ENCODE data around the gene SYTL3.
A peak's percentile ranks its signal among the peaks of the same experiment; 100 is the strongest.
"Not testable (repeated sequence)": the region's sequence is repeated elsewhere in the genome, so short reads cannot be mapped to it uniquely, and the experiment has no call there.

The SYTL3 gene

DNA sequence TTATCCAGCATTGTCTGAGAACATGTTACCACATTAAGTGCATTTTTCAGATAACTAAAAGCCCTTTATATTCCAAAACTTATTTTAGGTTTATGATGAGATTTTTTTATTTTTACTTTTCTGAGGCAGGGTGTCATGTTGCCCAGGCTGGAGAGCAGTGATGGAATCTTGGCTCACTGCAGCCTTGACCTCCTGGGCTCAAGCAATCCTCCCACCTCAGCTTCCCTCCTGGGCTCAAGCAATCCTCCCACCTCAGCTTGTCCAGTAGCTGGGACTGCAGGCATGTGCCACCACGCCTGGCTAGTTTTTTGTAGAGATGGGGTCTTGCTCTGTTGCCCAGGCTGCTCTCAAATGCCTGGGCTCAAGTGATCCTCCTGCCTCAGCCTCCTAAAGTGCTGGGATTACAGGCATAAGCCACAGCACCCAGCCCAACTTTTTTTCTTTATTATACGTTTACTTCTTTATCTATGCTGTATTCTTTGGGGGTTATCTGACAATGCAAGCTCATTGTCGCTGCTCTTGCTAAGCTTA lies 11.5 kb upstream of the SYTL3 start:
- no peak for DNase-seq (ENCODE audit: low read depth in 2 of 2, low spot score in 1 of 2)

DNA sequence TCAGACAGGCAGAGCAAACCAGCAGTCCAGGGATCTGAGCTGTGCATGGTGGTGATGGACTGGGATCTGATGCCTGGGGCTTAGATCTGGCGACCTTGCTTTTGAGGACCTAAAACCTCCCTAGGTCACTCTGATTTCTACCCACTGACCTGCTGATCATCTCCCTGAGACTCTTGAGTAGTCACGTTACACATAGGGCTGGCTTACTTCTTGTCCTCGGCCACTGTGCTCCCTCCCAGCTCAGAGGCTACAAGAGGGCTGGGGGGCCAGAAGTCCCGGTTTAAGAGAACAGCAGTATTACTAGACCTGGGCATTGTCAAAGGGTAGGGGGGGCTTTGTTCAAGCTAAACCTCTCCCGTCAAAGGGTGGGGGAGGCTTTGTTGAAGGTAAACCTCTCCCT lies 10.8 kb upstream of the SYTL3 start:
- DNase-seq (ENCODE audit: low read depth in 2 of 2, low spot score in 1 of 2): no peak

DNA sequence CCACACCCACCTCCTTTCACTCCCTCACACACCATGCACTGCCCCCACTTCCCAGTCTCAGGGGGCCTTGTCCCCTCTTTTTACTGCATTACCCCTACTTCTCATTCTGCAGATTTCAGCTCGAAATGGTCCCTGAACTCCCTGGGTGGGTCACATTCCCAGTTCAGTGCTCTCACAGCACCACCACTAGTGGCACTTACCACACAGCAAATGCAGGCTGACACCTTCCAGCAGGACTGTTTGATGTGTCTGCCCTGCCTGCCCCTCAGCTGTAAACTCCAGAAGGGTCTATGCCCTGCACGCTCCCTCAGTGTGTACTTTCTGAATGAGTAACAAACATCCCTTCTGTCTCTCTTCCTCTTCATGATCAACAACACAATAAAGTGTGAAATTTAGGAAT lies 9.3 kb upstream of the SYTL3 start:
- DNase-seq (ENCODE audit: low read depth in 2 of 2, low spot score in 1 of 2): no peak

DNA sequence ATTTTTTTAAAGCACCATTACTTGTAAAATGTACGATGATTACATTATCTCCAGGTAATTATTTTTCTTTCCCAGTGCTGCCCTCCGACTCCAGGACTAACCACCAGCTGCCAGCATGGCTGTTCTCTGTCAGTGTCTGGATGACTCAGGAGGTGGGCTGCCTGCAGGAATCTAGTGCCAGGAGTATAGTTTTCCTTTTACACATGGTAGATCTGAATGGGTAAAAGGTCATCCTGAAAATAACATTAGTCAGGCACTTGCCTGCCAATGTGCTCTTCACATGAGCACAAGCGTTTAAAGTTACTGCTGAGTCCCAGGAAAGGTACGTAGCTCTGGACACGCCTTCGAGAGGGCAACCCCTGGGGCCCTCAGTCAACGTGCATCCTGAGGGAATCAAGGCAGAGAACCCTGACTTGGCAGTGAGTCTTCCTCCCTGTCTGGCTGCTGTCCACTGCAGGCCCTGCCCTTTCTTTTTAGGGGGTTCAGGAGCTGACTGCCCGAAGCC lies 7.7 kb upstream of the SYTL3 start:
- no peak for DNase-seq (ENCODE audit: low read depth in 2 of 2, low spot score in 1 of 2)

DNA sequence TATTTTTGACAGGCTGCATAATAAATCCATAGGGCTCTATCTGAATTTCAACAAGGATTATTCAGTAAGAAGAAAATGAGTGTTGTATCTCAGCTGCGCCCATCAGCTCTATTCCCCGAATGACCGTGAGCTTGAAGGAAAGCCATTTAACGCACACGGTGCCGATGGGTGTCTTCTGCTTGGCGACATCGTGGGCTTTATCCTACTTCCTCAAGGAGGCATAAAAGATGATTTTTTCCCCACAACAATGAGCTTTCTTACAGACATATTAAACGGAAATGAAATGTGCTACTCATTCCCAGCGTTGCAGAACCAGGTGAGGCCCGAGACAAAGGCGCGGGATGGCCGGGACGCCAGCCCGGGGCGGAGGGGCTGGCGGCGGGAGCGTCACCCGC lies 6.0 kb upstream of the SYTL3 start:
- no peak for DNase-seq (ENCODE audit: low read depth in 2 of 2, low spot score in 1 of 2)

DNA sequence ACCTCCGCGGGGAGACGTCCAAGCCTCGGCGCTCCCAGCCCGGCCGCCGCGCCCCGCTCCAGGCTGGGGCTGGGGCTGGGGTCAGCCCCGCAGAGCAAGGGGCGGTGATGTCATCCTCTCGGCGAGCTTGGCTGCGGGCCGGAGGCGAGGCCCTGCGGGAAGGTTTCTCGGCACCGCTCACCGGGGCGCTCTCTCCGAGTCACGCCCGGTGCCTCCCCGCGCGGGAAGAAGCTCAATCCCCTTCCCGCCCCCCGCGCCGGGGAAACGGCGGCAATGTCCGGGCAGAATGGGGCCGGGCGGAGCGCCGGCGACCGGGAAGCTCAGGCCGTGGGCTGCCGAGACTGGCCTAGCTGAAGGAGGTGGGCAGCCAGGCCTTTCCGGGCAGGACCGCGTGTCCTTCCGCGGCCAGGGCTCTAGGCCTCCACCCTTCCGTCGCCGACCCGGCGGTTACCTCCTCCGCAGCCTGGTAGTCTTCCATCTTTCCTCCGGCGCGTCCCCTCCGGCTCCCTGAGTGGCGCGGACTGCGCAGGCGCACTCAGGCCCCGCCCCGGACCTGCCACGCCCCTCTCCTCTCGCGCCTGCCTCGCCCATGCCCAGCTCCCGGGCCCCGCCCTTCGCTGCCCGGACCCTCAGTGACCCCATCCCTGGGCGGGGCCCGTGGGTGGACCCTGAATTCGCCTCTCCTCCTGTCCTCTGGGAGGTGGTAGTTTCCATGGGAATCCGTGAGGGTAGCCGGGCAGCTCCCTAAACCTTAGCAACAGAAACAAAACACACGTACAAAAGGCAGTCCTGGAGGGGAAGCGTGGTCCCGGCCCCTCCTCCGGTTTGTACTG lies 5.4 kb upstream of the SYTL3 start, which contains the start of gene DYNLT1:
Gene DYNLT1, minus strand, starts transcription at position 513 of the 833 bp plus-strand sequence. Its CDS starts 35 bp downstream, at position 478.
- DNase-seq (ENCODE audit: low read depth in 2 of 2, low spot score in 1 of 2): peak; percentile 78 to 79

DNA sequence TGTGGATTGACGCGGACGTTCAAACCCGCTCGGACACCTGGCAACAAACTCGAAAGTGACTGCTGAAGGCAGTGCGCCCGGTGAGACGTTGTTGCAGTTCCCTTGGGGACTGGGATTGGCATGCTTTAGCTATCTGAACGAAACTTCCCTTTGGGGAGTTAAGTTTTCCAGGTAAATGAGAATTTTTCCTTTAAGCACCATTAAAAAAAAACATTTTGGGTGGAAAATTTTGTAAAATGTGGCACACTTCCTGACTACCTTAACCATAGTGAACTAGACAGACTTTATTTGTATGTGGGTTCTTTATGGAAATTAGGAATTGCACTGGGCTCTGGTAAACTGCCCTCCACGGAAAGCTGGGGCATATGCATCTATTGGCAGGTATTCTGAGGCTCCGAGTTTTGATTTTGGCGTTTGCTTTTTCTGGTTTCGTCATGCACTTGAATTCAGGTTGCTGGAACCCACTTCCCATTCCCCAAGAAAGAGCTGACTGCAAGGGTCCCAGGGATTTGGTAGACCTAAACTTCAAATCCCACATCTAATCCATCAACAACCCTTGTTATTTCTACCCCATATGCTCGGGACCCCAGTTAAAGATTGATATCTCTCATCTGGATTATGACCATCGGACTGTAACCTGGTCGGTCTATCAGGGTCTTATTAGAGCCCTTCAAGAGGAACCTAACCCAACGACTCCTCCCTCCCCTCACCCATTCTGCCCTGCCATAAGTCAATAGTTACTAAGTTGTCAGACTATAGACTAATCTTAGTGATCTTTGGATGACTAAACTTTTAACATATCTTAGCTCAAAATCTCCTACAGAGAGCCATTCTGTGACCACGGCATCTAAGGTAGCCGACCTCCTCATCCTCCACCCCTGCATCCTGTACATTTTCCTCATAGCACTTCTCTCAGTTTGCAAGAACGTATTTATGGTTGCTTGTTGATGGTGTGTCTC lies 4.5 kb upstream of the SYTL3 start:
- no peak for DNase-seq (ENCODE audit: low read depth in 2 of 2, low spot score in 1 of 2)

DNA sequence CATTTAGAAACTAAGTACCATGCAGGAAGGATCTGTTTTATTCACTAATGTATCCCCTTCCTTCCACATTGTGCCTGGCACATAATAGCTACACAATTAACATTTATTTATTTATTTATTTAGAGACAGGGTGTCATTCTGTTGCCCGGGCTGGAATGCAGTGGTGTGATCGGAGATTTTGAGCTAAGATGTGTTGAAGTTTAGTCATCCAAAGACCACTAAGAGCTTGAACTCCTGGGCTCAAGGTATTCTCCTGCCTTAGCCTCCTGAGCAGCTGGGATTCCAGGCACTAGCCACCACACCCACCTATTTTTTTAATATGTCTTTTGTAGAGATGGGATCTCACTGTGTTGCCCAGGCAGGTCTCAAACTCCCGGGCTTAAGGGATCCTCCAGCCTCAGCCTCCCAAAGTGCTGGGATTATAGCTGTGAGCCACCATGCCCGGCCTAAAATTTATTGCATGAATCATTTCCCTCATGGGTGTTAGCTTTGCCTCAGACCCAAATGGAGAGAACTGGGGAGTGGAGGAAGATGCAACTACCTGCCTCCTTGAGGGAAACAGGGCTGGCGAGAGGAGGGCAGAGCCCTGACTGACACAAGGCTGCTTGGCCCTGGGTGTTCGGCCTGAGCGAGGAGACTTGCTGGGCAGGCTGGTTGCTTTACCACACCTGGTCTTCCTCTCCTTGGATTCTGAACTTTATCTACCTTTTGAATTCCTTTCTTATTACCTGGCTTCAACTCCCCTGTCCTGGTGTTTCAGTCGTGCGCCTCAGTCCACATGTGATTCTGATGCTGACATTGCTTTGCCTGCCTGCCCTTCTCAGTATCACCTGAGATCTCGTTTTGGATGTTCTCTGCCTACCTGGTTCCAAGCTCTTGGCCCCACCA lies 3.6 kb upstream of the SYTL3 start:
- no peak for DNase-seq (ENCODE audit: low read depth in 2 of 2, low spot score in 1 of 2)

DNA sequence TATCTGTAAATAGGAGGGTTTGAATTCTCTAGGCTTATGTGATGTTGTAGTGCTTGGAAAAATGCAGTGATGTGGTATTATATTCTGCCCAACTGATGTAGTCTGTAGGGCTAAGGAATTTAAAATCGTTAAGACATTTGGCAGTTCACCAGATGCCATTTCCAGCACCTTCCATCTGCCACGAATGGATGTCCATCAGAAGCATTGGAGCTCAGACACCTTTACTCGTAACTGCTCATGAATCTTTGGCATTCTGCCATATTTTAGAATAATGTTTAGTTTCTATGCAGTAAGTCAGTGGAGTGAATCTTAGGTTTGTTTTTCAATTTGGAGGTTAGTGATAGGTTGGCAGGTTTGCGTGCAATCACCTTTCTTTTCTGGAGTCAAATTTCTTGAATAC lies 2.4 kb upstream of the SYTL3 start:
- DNase-seq (ENCODE audit: low read depth in 2 of 2, low spot score in 1 of 2): no peak

DNA sequence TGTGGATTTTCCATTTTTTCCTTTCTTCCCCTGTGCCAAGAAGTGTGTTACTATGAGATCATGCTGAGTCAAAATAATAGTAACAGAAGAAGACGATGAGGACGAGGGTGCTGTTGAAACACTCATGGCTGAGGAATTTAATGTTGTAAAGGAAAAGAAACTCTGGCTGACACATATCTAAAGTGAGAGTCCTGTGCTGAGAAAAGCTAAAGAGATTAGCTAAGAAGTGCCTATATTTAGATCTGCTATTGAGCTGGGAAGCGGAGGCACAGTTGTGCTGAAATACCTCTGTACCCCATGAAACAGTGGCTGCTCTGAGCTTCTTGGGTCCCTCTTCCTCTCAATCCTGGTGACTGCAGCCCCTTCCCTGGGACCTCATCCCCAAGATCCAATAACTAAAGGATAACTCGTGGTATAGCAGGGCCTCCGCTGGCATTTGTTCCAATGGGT lies 1.1 kb upstream of the SYTL3 start:
- no peak for DNase-seq (ENCODE audit: low read depth in 2 of 2, low spot score in 1 of 2)

DNA sequence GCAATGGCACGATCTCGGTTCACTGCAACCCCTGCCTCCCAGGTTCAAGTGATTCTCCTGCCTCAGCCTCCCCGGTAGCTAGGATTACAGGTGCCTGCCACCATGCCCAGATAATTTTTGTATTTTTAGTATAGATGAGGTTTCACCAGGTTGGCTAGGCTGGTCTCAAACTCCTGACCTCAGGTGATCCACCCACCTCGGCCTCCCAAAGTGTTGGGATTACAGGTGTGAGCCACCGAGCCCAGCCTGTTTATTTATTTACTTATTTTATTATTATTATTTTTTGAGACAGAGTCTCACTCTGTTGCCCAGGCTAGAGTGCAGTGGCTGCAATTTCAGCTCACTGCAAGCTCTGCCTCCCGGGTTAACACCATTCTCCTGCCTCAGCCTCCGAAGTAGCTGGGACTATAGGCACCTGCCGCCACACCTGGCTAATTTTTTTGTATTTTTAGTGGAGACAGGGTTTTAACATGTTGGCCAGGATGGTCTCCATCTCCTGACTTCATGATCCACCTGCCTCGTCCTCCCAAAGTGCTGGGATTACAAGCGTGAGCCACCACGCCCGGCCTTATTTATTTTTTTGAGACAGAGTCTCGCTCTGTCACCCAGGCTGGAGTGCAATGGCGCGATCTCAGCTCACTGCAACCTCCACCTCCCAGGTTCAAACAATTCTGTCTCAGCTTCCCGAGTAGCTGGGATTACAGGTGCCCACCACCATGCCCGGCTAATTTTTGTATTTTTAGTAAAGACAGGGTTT lies 2.3 kb downstream of the SYTL3 start:
- not testable (repeated sequence) for DNase-seq (ENCODE audit: low read depth in 2 of 2, low spot score in 1 of 2)

DNA sequence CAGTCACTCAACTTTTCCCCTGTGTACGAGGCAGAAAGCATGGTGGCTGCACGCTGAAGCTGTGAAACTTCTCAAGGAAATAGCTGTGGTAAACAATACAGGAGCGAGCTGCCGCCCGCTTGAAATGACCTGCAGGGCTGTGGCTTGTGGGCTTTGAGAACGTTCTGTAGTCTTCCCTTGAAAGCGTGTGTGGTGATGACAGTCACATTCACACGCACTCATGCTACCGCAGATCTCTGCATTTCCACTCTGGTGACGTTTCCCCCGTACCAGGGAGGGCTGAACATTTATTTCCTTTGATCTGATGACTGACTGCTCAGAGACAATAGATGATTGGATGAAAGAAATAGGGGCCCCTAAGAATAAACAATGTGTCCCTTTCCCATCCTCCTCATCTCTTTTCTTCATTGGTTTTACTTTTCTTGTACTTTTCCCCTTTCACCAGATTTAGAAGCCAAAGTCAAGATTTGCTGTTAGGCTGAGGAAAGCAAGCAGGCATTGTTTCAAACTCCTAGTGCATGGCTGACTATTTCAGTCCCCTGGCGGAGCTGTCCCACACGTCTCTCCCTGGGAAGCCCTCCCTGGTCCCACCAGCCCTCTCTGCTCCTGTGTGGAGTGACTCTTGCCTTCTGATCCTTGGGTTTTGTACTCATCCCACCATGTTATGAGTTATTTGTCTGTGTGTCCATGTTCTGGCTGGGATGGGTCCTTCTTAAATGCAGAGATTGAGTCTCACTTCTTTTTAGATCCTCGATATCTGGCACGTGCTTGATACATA lies 3.9 kb downstream of the SYTL3 start:
- peak; percentile 61 to 79 for DNase-seq (ENCODE audit: low read depth in 2 of 2, low spot score in 1 of 2)

DNA sequence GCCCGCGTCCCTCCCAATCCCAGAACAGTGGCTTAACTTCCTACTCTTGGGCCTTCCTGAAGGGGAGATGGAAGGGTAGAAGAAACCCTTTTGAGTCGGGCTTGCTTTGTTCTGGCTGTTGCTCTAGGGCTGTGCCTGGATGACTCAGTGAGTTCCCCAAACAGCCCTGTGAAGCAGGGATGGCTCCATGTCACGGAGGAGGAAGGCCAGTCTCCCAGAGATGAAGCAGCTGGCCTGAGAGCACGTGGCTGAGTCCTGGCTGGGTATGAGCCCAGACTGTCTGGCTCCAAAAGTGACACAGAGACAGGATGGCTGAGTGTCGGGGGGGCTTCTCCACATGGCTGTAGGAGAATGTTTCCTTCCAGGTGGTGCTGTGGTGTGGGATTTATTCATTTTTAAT lies 4.6 kb downstream of the SYTL3 start:
- no peak for DNase-seq (ENCODE audit: low read depth in 2 of 2, low spot score in 1 of 2)

DNA sequence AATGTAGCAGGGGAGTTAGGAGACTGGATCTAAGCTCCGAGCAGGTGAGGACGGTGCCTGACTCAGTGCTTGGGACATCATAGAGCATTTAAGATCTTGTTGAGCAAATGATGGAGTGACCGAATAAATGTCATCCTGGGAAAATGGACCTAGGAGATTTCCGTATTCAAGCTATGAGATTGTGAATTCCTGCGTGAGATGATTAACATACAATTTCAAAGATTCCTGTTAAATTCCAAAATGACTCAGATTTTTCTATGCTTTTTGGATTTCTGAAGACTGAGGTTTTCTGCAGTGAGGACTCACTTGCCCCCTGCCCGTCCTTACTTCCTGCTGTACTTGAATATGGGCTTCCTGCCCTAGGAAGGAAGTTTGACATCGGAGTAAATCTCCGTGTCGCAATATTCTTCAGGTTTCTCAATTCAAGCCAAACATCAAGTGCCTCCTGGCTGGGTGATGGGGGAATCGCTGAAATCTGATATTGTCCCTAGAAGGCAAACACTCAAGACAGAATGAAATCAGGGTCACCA lies 5.2 kb downstream of the SYTL3 start:
- DNase-seq (ENCODE audit: low read depth in 2 of 2, low spot score in 1 of 2): no peak

DNA sequence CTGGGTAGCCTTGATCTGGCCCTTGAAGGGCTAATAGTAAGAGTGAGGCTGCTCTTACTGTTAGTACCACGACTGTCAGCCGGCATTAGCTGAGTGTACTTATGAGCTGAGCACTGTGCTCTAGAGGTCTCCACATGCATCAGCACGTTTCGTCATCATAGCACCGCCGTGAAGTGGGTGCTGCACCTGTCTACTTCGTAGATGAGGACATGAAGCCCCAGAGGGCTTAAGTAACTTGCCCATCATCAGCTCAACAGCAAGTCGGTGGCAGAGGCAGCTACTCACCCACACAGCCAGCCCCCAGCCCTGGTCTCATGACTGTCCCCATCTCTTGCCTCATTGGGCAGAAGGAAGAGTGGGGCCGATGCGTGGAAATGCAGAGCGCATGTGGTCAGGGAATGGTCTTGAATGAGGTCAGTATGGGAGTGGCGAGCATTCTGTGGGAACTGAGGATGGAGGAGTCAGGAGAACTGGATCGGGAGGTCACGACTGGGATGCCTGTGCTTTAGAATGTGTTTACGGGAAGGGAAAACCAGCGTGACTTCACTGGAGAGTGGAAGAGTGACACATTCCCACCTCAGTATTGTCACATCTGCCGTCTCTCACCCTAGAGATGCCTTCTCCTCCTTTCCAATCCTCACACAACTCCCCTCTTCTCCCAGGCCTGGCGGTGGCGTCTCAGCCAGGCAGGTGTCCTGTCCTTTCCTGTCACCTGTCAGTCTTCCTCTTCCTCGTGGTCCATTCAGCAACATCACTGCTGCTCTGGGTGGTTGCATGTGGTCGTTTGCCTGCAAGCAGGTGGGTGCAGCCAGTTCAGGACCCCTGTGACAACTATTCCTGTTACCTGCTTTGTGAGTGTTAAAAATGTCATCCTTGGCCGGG lies 6.0 kb downstream of the SYTL3 start:
- no peak for DNase-seq (ENCODE audit: low read depth in 2 of 2, low spot score in 1 of 2)

DNA sequence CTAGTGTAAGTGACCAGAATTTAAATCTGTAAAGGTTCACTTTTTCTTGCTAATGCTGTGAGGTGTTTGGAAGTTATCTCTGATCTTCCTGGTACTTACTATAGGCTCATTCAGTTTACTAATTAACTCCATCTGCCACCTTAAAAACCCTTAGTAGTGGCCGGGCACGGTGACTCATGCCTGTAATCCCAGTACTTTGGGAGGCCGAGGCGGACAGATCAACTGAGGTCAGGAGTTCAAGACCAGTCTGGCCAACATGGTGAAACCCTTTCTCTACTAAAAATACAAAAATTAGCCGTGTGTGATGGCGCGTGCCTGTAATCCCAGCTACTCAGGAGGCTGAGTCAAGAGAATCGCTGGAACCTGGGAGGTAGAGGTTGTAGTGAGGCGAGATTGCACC lies 7.1 kb downstream of the SYTL3 start:
- DNase-seq (ENCODE audit: low read depth in 2 of 2, low spot score in 1 of 2): not testable (repeated sequence)

DNA sequence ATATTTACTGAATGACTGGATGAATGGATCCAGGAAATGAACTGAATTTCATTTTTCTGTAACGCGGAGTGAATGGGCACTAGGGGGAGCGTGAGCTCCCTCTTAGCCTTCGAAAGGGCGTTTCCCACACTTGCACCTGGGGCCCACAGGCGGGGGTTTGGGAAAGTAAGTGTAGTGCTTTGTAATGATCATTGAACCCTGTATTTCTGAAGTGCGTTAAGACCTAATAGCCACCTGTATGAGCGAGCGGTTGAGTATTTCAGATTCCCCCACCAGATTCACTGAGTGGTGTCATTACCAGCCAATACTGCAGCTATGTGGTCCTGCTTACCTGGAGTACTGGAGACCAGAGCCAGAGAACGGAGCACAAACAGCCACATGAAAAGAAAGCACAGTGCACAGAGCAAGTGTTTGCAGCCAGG lies 10.5 kb downstream of the SYTL3 start:
- DNase-seq (ENCODE audit: low read depth in 2 of 2, low spot score in 1 of 2): no peak

All from stimulated activated CD8-positive, alpha-beta memory T cell treated with anti-CD3 and anti-CD28 coated beads, Interleukin-4, amount 100 ng/mL, for 1 hour (primary cell).